Measurements from ENCODE around the gene B3GNT7. TPM values are rescaled to one million over a fixed set of nuclear protein-coding genes. Genes with fewer than 3 reads are reported as not detected.
A peak's percentile ranks its signal among the peaks of the same experiment; 100 is the strongest.
"Not testable (repeated sequence)": the region's sequence is repeated elsewhere in the genome, so short reads cannot be mapped to it uniquely, and the experiment has no call there.

Gene B3GNT7
- polyA plus RNA-seq, 1 experiment: 0.15 TPM

DNA sequence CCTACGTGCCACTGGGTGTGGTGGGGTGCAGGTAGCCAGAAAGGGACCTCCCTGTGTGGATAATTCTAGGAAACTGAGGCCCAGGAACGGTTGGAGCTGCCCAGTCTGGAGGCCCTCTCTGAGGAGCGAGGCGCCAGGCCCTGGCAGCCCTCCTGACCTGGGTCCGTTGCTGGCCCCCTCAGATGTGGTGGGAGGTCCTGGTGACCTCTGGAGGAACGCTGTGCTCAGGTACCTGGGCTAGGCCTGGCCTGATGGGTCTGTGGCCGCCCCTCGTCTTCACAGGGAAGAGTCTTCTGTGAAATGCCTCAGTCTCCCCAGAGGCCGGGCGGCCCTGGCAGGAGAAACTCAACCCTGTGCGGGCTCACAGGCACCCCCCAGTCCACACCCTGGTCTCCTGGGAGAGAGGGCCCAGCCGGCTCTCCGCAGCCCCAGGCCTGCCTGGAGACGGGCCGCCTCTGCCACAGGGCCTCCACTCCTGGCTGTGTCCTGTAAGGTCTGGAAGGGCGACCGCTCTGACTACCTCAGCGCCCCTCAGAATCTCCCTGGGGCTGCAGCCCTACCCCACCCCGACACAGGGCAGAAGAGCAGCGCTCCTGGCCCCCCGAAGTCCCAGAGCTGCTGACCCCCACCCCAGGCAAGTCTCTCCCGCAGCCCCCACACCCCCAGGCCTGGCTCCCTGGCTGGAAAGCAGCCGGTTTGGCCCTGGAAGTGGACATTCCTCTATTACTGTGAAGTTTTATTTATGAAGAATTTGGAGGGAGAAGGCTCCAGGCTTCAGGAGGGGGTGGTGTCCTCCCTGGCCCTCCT lies 3.7 kb downstream of the B3GNT7 start:
- ChIA-PET CTCF (interaction anchor here (0.8 to 5.2 kb wide), 5 partner anchors 9 to 104 kb away, joined by 3 to 33 read pairs (median 4); no protein-coding TSS in a partner anchor), POLR2A (interaction anchor here (0.6 kb wide), 1 partner anchor 69 kb away, joined by 3 read pairs; no protein-coding TSS in a partner anchor)
- TF ChIP-seq, protein P1, sequence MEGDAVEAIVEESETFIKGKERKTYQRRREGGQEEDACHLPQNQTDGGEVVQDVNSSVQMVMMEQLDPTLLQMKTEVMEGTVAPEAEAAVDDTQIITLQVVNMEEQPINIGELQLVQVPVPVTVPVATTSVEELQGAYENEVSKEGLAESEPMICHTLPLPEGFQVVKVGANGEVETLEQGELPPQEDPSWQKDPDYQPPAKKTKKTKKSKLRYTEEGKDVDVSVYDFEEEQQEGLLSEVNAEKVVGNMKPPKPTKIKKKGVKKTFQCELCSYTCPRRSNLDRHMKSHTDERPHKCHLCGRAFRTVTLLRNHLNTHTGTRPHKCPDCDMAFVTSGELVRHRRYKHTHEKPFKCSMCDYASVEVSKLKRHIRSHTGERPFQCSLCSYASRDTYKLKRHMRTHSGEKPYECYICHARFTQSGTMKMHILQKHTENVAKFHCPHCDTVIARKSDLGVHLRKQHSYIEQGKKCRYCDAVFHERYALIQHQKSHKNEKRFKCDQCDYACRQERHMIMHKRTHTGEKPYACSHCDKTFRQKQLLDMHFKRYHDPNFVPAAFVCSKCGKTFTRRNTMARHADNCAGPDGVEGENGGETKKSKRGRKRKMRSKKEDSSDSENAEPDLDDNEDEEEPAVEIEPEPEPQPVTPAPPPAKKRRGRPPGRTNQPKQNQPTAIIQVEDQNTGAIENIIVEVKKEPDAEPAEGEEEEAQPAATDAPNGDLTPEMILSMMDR (IDR thresholded peaks at IDR 0.05; ENCODE audit: insufficient read depth, low read depth, low read length): no peak
- Histone ChIP-seq H3K36me3 (ENCODE audit: control insufficient read depth, insufficient read depth, low read length) (no peaks in the 10 kb centered on the region), H3K4me3 (ENCODE audit: low read depth, low read length) (no peak overlapping the region), H3K27me3 (ENCODE audit: control insufficient read depth, insufficient read depth, low read length) (peaks cover 10% of the 10 kb centered on the region)
- no peak for DNase-seq (ENCODE audit: low read depth)

DNA sequence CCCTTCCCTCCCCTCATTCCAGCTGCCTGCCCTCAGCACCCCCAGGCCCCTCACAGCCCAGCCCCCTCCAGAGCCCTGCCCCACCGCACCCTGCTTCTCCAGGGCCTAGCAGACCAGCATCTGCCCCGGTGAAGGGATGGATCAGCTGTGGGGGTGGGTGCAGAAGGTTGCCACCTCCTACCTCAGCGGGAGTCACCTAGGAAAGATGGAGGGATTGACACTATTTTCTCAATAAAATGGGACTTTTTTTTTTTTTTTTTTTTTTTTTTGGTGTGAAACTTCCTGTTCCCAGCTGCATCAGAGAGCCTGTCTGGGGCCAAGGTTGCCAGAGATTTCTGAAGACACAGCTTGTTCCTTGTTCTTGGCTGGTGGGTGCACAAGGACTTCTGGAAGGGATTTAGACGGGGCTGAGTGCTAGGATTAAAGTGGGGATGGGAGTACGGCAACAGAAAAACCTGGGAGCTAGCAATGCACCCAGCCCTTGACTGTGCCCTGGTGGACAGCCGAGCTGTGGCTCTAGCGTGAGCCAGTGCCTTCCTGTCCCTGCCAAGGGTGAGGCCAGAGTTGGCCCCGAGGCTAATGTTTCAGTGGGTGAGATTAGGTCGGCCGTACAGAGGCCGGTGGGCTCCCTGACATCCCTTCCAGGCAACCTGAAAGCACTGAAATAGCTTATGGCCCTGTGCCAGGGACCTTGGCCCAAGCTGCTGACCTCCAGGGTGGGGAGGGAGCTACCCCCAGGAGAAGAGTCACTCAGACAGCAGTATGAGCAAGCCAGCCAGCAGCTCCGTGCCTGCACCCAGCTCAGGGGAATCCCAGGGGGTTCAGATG lies 4.6 kb downstream of the B3GNT7 start:
- TF ChIP-seq, protein P1 (IDR thresholded peaks at IDR 0.05; ENCODE audit: insufficient read depth, low read depth, low read length): no peak

DNA sequence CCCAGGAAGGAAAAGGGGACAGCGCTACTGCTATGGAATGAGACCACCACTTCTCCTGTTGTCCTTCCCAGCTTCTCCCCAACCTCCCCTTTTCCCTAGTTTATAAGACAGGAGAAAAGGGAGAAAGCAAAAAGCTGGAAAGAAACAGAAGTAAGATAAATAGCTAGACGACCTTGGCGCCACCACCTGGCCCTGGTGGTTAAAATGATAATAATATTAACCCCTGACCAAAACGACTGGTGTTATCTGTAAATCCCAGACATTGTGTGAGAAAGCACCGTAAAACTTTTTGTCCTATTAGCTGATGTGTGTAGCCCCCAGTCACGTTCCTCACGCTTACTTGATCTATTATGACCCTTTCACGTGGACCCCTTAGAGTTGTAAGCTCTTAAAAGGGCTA lies 5.2 kb downstream of the B3GNT7 start:
- TF ChIP-seq, protein P1 (IDR thresholded peaks at IDR 0.05; ENCODE audit: insufficient read depth, low read depth, low read length): 0 out of 2 replicates have a peak, but pooled peaks have one; percentile 9
- DNase-seq (ENCODE audit: low read depth); H3K27me3 ChIP-seq (ENCODE audit: control insufficient read depth, insufficient read depth, low read length); H3K4me3 ChIP-seq (ENCODE audit: low read depth, low read length); POLR2A ChIA-PET; H3K36me3 ChIP-seq (ENCODE audit: control insufficient read depth, insufficient read depth, low read length): not testable (repeated sequence)
- CTCF ChIA-PET: interaction anchor here (0.7 to 5.2 kb wide), 10 partner anchors 12 to 297 kb away, joined by 3 to 33 read pairs (median 4); no protein-coding TSS in a partner anchor

More for the DNA sequence above, 4.6 kb downstream of the B3GNT7 start:
- no peak for DNase-seq (ENCODE audit: low read depth)
- no peaks in the 10 kb centered on the region for H3K36me3 ChIP-seq (ENCODE audit: control insufficient read depth, insufficient read depth, low read length)
- ChIA-PET POLR2A (interaction anchor here (0.6 kb wide), 1 partner anchor 69 kb away, joined by 3 read pairs; no protein-coding TSS in a partner anchor), CTCF (interaction anchor here (1.1 to 5.2 kb wide), 8 partner anchors 12 to 296 kb away, joined by 3 to 33 read pairs (median 4); no protein-coding TSS in a partner anchor)
- H3K27me3 ChIP-seq (ENCODE audit: control insufficient read depth, insufficient read depth, low read length): peaks cover 6% of the 10 kb centered on the region
- H3K4me3 ChIP-seq (ENCODE audit: low read depth, low read length): no peak overlapping the region

DNA sequence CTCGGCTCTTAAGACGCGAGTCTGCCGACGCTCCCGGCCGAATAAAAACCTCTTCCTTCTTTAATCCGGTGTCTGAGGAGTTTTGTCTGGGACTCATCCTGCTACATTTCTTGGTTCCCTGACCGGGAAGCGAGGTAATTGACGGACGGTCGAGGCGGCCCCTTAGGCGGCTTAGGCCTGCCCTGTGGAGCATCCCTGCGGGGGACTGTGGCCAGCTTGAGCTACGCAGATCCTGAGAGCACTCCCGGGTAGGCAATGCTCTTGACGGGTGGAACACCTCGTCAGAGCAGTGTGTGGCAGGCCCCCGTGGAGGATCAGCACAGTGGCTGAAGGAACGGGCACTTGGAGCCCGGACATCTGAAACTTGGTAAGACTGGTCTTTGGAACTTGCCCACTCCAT lies 5.6 kb downstream of the B3GNT7 start:
- CTCF ChIA-PET: interaction anchor here (0.7 to 5.2 kb wide), 8 partner anchors 11 to 306 kb away, joined by 3 to 33 read pairs (median 4); no protein-coding TSS in a partner anchor
- POLR2A ChIA-PET; H3K4me3 ChIP-seq (ENCODE audit: low read depth, low read length); H3K27me3 ChIP-seq (ENCODE audit: control insufficient read depth, insufficient read depth, low read length); H3K36me3 ChIP-seq (ENCODE audit: control insufficient read depth, insufficient read depth, low read length); DNase-seq (ENCODE audit: low read depth): not testable (repeated sequence)

DNA sequence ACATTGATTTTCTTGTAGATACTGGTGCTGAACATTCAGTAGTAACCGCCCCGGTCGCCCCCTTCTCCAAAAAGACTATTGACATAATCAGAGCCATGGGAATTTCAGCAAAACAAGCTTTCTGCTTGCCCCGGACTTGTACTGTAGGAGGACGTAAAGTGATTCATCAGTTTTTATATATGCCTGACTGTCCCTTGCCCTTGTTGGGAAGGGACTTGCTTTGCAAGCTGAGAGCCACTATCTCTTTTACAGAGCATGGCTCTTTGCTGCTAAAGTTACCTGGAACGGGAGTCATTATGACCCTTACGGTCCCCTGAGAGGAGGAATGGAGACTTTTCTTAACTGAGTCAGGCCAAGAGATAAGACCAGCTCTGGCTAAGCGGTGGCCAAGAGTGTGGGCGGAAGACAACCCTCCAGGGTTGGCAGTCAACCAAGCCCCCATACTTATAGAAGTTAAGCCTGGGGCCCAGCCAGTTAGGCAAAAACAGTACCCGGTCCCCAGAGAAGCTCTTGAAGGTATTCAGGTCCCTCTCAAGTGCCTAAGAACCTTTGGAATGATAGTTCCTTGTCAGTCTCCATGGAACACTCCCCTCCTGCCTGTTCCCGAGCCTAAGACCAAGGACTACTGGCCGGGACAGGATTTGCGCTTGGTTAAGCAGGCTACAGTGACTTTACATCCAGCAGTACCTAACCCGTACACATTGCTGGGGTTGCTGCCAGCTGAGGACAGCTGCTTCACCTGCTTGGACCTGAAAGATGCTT lies 8.1 kb downstream of the B3GNT7 start:
- POLR2A ChIA-PET; H3K4me3 ChIP-seq (ENCODE audit: low read depth, low read length); DNase-seq (ENCODE audit: low read depth); H3K27me3 ChIP-seq (ENCODE audit: control insufficient read depth, insufficient read depth, low read length); H3K36me3 ChIP-seq (ENCODE audit: control insufficient read depth, insufficient read depth, low read length): not testable (repeated sequence)
- CTCF ChIA-PET: interaction anchor here (0.6 to 5.2 kb wide), 7 partner anchors 9 to 175 kb away, joined by 3 to 33 read pairs (median 3); no protein-coding TSS in a partner anchor

DNA sequence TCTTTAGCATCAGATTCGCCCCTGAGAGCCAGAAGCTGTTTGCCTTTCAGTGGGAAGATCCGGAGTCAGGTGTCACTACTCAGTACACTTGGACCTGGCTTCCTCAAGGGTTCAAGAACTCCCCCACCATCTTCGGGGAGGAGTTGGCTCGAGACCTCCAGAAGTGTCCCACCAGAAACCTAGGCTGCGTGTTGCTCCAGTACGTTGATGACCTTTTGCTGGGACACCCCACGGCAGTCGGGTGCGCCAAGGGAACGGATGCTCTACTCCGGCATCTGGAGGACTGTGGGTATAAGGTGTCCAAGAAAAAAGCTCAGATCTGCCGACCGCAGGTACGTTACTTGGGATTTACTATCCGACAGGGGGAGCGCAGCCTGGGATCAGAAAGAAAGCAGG lies 8.7 kb downstream of the B3GNT7 start:
- H3K4me3 ChIP-seq (ENCODE audit: low read depth, low read length); H3K27me3 ChIP-seq (ENCODE audit: control insufficient read depth, insufficient read depth, low read length); DNase-seq (ENCODE audit: low read depth); POLR2A ChIA-PET; H3K36me3 ChIP-seq (ENCODE audit: control insufficient read depth, insufficient read depth, low read length): not testable (repeated sequence)
- CTCF ChIA-PET: interaction anchor here (0.6 to 5.2 kb wide), 6 partner anchors 8 to 141 kb away, joined by 3 to 33 read pairs (median 3); no protein-coding TSS in a partner anchor
